Stimulated activated naive CD8-positive, alpha-beta T cell treated with anti-CD3 and anti-CD28 coated beads, Interleukin-15, Interleukin-2, amounts not matched to agents 100 U/mL and 50 U/mL, for 24 hours (primary cell): ENCODE measurements around the gene GCC1.

ENCODE experiments used
- ATAC-seq: fragments of 150-1000 bp; cut with Tn5 transposase; one replicate; pipeline ENCODE4 v1.10.0; 2021
- DNase-seq: peaks from one replicate; pipeline ENCODE4 v3.0.0; 2021

The GCC1 gene

DNA sequence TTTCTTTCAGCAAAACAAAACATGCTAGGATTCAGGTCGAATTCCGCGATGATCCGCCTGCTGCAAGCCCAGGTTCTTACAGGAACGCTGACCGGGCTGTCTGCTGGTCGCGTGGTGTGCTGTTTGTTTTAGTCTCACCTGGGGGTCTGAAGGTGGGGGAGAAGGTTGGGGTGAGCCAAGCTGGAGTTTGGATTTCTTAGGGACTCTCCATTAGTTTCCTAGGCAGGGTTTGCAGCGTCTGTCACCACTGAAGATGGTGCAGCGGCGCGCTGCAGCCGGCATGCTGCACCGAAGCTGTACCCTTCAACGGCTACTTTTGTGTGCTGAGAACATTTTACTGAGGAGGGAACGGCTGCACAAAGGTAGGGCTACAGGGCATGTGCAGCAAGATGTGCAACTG lies 48.7 kb downstream of the GCC1 start:
- DNase-seq (no peak), ATAC-seq (no peak)

DNA sequence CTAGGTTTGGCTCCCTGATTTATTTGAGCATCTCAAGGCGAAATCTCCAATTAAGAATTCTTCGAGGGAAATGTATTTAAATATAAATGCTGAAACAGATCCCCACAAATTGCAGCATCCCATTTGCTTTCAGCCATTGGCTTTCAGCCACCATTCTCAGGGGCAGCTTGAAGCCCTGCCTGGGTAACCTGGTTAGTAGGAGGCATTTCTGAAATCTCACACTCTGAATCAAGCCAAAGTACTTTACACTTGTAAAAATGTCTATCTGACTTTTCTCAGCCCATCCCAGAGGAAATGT lies 49.1 kb downstream of the GCC1 start:
- DNase-seq (no peak), ATAC-seq (no peak)

DNA sequence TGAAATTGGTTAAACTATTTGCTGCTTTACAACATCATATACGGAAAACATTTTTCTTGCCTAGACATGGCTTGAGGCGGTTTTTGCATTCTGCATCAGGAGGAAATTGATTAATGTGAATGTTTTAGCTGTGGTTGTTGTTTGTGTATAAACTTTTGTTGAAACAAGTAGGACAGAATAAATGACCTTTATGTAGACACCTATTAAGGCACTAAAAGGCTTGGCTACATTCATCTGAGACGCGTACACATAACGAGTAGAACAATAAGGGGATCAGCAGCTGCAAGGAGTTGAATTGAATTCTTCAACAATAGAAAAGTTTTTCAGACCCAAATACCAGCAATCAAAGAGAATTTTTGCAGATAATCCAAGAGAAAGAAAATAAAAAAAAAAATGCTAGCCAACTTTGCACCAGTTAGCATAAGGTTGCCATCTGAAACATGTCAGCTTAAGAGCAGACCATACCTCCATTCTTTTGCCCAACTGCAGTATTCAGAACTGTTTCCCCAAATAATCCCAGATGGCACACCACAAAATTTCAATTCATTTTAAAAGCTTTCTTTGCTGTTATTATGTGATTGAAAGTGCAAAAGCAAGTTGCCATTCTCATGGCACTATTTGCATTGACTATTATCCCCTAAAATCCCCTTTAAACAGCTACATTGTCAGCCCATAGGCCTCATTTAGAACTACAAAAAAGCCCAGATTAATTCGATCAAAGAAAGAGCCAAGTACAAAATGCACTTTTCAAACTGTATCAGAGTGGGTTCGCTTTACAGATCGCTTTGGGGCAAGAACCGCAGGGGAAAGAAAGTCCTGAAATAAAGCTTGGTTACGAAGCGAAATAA lies 49.6 kb downstream of the GCC1 start:
- ATAC-seq (no peak), DNase-seq (no peak)

DNA sequence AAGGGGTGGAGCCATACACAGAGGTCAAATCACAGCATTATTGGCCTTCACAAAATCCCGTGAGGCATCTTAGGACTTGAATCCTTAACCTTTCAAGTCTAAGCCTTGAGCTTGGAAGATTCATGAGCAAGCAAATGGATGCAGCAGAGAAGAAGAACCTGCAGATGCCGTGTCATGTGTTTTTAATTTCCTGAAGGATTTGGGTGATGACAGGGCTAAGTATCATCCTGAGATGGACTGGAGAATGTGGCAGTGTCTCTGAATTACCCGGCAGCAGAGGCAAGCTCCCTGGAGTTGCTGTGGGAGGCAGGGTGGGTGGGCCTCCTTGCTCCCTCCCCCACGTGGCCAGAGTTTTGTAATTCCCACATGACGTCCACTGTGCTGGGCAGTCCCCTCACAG lies 50.8 kb downstream of the GCC1 start:
- no peak for ATAC-seq
- DNase-seq = no peak

DNA sequence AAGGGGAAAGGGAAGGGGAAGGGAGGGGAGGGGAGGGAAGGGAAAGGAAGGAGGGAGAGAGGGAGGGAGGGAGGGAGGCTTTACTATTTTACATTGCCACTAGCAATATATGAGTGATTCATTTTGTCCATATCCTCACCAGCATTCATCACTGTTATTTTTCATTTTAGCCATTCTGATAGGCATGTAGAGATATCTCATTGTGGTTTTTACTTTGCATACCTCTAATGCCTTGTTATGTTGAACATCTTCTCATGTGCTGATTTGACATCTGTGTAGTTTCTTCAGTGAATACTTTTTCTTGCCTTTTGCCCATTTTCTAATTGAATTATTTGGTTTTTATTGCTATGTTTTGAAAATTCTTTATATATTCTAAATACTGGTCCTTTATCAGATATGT lies 52.7 kb downstream of the GCC1 start:
- no peak for ATAC-seq
- no peak for DNase-seq

DNA sequence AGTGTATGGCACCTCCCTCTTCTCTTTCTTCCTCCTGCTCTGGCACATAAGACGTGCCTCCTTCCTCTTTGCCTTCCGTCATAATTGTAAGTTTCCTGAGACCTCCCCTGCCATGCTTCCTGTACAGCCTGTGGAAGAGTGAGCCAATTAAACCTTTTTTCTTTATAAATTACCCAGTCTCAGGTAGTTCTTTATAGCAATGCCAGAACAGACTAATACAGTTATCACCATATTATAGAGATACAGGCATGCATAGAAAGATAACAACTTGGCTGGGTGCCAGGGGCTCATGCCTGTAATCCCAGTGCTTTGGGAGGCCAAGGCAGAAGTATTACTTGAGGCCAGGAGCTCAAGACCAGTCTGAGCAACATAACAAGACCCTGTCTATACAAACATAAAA lies 53.2 kb downstream of the GCC1 start:
- DNase-seq = no peak
- ATAC-seq = no peak
